K562 (cell line): ENCODE measurements around the gene ZNF276. TPM values are rescaled to one million over a fixed set of nuclear protein-coding genes. Genes with fewer than 3 reads are reported as not detected.

Experiments used
- ADNP ChIP-seq: fragments of 200-800 bp; sonication (Bioruptor generic); IDR thresholded peaks from 2 replicates; pipeline ENCODE4 v1.6.1; 2016; ENCODE audit warnings: missing genetic modification characterization, missing compliant biosample characterization
- CREBBP ChIP-seq: IDR thresholded peaks from one replicate; pipeline ENCODE4 v1.6.1; 2012; ENCODE audit warnings: low read depth, mild to moderate bottlenecking, control low read depth, inconsistent platforms, low read length
- L3MBTL2 ChIP-seq: fragments of 450-650 bp; IDR thresholded peaks from 2 replicates; pipeline ENCODE4 v1.6.1; 2016; ENCODE audit warnings: mild to moderate bottlenecking, moderate library complexity
- PRMT5 ChIP-seq: sonication (generic); formaldehyde crosslinking; IDR thresholded peaks from 2 replicates; pipeline ENCODE4 v1.5.0; 2020; ENCODE audit warnings: missing genetic modification reagents
- RBM14 ChIP-seq: fragments of 200-400 bp; formaldehyde crosslinking; IDR thresholded peaks from 2 replicates; pipeline ENCODE4 v1.6.1; 2018; ENCODE audit warnings: low read depth, mild to moderate bottlenecking, low read length, moderate library complexity, borderline replicate concordance; ENCODE audit not compliant: insufficient read depth
- RFX5 ChIP-seq: IDR thresholded peaks from 2 replicates; pipeline ENCODE4 v1.6.1; 2011; ENCODE audit warnings: low read depth, mild to moderate bottlenecking, improper control_type of control experiment, low read length
- ZBTB17 ChIP-seq: fragments of 450-650 bp; formaldehyde crosslinking; IDR thresholded peaks from 2 replicates; pipeline ENCODE4 v1.4.0; 2020; ENCODE audit warnings: mild to moderate bottlenecking
- ZNF143 ChIP-seq: sonication (generic); formaldehyde crosslinking; IDR thresholded peaks from 2 replicates; pipeline ENCODE4 v1.9.0; 2022; ENCODE audit warnings: mild to moderate bottlenecking, missing genetic modification reagents
- ZNF644 ChIP-seq: fragments of 200-800 bp; sonication (Bioruptor generic); IDR thresholded peaks from 2 replicates; pipeline ENCODE4 v1.6.1; 2016; ENCODE audit warnings: low read depth, missing genetic modification characterization, missing compliant biosample characterization
- ZNF766 ChIP-seq: fragments of 200-800 bp; sonication (Bioruptor generic); conservative IDR thresholded peaks from 2 replicates; pipeline ENCODE4 v1.6.1; 2016; ENCODE audit warnings: missing genetic modification characterization, missing compliant biosample characterization
- polyA plus RNA-seq, 8 experiments: library from polyadenylated mRNA; depleted of rRNA in 4 of 8; stranded (reverse) in 5 of 8; unstranded in 3 of 8; fragments of >200 nt; fragmentation: Nextera tagmentation in 2 of 8; fragmentation: Illumina TruSeq in 1 of 8; extraction: Ambion mirVana in 2 of 8; extraction: Trizol in 1 of 8; gene quantifications; 2 replicates each; pipeline versions ENCODE4 v1.2.1 to v1.2.3, GENCODE V29; 2011 to 2014; ENCODE audit warnings: inconsistent platforms in 1 of 8, missing spikeins in 1 of 8
- total RNA-seq, 7 experiments: library from RNA; depleted of rRNA in 6 of 7; stranded (reverse); fragments of >200 nt in 6 of 7; fragmentation: Illumina TruSeq in 2 of 7; extraction: Trizol in 2 of 7; gene quantifications; 2 replicates each; pipeline versions ENCODE4 v1.2.1 to v1.2.3, GENCODE V29; 2011 to 2021; ENCODE audit warnings: low replicate concordance in 1 of 7
- TF ChIP-seq, protein P1 (sequence below): IDR thresholded peaks from 2 replicates; pipeline ENCODE4 v1.6.1; 2011; ENCODE audit warnings: borderline replicate concordance, low read depth, mild to moderate bottlenecking, moderate library complexity, low read length; ENCODE audit not compliant: insufficient read depth, poor library complexity, severe bottlenecking
- TF ChIP-seq, protein P2 (sequence below): IDR thresholded peaks from 3 replicates; pipeline ENCODE4 v1.6.1; 2011; ENCODE audit warnings: borderline replicate concordance, mild to moderate bottlenecking, moderate library complexity; ENCODE audit not compliant: insufficient read length; ENCODE audit errors: extremely low read depth
- TF ChIP-seq, protein P3 (sequence below): fragments of 250-450 bp; sonication (Bioruptor Pico); IDR thresholded peaks from 2 replicates; pipeline ENCODE4 v1.5.0; 2021
- TF ChIP-seq, protein P4 (sequence below), 2 experiments: IDR thresholded peaks in 1 of 2; conservative IDR thresholded peaks in 1 of 2; 2 replicates each; pipeline ENCODE4 v1.6.1; 2016; ENCODE audit warnings: low read depth in 2 of 2, mild to moderate bottlenecking in 1 of 2, missing compliant biosample characterization in 1 of 2, missing genetic modification characterization in 1 of 2, moderate library complexity in 1 of 2
- TF ChIP-seq, protein P5 (sequence below): fragments of 450-650 bp; formaldehyde crosslinking; IDR thresholded peaks from 2 replicates; pipeline ENCODE4 v1.4.0; 2020; ENCODE audit warnings: mild to moderate bottlenecking, moderate library complexity

The ZNF276 gene
- total and polyA plus RNA-seq, 9 of the 15 experiments (the other 6 are each of a cell fraction or from before 2014, with no cell fraction given), result 0.49 to 43.9 (median 15.8) TPM

DNA sequence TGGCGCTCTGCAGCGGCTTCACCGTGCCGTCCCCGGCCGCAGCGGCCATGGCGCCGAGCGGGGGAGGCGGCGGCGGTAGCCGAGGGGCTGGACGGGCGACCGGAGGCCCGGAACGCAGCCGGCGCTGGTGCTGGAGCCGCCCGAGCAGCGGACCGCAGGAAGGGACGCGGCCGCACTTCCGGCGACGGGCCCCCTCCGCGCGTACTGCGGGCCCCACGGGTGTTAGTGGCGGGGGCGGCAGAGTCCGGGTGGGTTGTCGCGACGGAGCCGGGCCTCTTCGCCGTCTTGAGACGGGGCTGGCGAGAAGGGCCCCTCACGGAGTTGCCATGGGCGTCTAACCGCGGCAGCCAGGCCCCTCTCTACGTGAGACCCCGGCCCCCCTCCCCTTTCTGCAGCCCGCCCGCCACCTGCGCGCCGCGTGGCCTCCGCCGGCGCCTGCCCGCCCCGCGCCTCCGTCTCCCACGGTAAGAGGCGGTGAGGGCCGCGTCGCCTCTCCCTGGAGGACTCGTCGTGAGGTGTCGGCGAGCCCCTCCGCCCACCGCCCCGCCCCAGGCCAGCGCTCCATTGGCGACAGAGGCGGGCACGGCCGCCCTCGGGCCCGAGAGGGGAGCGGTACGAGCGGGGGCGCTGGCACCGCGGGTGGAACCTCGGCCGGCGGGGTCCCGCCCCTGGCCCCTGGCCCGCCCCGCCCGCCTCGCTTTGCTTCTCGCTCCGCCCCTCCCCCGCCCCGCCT is at the start of gene ZNF276, which contains the start of gene VPS9D1 (continued):
- TF ChIP-seq L3MBTL2 (peak; percentile 61), CREBBP (no peak), ZNF644 (tag) (no peak; the same call in 1 of the 2 replicates), ZNF766 (CRISPR knock-in tag) (peak; percentile 18; the same call in 1 of the 2 replicates), PRMT5 (CRISPR knock-in tag) (no peak), RBM14 (peak; percentile 79; the same call in 1 of the 2 replicates), ADNP (tag) (no peak), ZNF143 (CRISPR knock-in tag) (no peak), ZBTB17 (CRISPR knock-in tag) (no peak), RFX5 (no peak)
- TF ChIP-seq, protein P1, sequence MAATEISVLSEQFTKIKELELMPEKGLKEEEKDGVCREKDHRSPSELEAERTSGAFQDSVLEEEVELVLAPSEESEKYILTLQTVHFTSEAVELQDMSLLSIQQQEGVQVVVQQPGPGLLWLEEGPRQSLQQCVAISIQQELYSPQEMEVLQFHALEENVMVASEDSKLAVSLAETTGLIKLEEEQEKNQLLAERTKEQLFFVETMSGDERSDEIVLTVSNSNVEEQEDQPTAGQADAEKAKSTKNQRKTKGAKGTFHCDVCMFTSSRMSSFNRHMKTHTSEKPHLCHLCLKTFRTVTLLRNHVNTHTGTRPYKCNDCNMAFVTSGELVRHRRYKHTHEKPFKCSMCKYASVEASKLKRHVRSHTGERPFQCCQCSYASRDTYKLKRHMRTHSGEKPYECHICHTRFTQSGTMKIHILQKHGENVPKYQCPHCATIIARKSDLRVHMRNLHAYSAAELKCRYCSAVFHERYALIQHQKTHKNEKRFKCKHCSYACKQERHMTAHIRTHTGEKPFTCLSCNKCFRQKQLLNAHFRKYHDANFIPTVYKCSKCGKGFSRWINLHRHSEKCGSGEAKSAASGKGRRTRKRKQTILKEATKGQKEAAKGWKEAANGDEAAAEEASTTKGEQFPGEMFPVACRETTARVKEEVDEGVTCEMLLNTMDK, result no peak
- TF ChIP-seq, protein P2, sequence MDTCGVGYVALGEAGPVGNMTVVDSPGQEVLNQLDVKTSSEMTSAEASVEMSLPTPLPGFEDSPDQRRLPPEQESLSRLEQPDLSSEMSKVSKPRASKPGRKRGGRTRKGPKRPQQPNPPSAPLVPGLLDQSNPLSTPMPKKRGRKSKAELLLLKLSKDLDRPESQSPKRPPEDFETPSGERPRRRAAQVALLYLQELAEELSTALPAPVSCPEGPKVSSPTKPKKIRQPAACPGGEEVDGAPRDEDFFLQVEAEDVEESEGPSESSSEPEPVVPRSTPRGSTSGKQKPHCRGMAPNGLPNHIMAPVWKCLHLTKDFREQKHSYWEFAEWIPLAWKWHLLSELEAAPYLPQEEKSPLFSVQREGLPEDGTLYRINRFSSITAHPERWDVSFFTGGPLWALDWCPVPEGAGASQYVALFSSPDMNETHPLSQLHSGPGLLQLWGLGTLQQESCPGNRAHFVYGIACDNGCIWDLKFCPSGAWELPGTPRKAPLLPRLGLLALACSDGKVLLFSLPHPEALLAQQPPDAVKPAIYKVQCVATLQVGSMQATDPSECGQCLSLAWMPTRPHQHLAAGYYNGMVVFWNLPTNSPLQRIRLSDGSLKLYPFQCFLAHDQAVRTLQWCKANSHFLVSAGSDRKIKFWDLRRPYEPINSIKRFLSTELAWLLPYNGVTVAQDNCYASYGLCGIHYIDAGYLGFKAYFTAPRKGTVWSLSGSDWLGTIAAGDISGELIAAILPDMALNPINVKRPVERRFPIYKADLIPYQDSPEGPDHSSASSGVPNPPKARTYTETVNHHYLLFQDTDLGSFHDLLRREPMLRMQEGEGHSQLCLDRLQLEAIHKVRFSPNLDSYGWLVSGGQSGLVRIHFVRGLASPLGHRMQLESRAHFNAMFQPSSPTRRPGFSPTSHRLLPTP, result no peak
- TF ChIP-seq, protein P3, sequence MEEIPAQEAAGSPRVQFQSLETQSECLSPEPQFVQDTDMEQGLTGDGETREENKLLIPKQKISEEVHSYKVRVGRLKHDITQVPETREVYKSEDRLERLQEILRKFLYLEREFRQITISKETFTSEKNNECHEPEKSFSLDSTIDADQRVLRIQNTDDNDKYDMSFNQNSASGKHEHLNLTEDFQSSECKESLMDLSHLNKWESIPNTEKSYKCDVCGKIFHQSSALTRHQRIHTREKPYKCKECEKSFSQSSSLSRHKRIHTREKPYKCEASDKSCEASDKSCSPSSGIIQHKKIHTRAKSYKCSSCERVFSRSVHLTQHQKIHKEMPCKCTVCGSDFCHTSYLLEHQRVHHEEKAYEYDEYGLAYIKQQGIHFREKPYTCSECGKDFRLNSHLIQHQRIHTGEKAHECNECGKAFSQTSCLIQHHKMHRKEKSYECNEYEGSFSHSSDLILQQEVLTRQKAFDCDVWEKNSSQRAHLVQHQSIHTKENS (CRISPR knock-in tag), result no peak
- TF ChIP-seq, protein P4, sequence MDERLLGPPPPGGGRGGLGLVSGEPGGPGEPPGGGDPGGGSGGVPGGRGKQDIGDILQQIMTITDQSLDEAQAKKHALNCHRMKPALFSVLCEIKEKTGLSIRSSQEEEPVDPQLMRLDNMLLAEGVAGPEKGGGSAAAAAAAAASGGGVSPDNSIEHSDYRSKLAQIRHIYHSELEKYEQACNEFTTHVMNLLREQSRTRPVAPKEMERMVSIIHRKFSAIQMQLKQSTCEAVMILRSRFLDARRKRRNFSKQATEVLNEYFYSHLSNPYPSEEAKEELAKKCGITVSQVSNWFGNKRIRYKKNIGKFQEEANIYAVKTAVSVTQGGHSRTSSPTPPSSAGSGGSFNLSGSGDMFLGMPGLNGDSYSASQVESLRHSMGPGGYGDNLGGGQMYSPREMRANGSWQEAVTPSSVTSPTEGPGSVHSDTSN (CRISPR knock-in tag; IDR thresholded peaks at IDR 0.05; ENCODE audit: low read depth), result no peak
- TF ChIP-seq, protein P4 (tag; conservative IDR thresholded peaks at IDR 0.05; ENCODE audit: low read depth), result no peak
- TF ChIP-seq, protein P5, sequence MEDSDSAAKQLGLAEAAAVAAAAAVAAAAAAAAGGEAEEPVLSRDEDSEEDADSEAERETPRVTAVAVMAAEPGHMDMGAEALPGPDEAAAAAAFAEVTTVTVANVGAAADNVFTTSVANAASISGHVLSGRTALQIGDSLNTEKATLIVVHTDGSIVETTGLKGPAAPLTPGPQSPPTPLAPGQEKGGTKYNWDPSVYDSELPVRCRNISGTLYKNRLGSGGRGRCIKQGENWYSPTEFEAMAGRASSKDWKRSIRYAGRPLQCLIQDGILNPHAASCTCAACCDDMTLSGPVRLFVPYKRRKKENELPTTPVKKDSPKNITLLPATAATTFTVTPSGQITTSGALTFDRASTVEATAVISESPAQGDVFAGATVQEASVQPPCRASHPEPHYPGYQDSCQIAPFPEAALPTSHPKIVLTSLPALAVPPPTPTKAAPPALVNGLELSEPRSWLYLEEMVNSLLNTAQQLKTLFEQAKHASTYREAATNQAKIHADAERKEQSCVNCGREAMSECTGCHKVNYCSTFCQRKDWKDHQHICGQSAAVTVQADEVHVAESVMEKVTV (CRISPR knock-in tag), result no peak
